A673 (cell line): Measurements from ENCODE around the gene SUMO1. TPM values are rescaled to one million over a fixed set of nuclear protein-coding genes. Genes with fewer than 3 reads are reported as not detected.

Source experiments
- Bru-seq: library from RNA; stranded (reverse); fragments of 400-500 nt; gene quantifications from one replicate; lab custom pipeline; 2021; lab: Mats Ljungman, UMichigan
- BruChase-seq, 2 experiments: library from RNA; stranded (reverse); fragments of 400-500 nt; gene quantifications; one replicate each; lab custom pipeline; 2021; lab: Mats Ljungman, UMichigan
- BruUV-seq: library from RNA; stranded (reverse); fragments of 400-500 nt; replicated peaks from 2 replicates; lab custom pipeline; 2021; lab: Mats Ljungman, UMichigan
- CTCF ChIA-PET: fragments of 300-600 bp; sonication (Branson Sonifier 250); formaldehyde crosslinking; loops from one replicate; lab custom pipeline; 2022; ENCODE audit warnings: antibody characterized with exemption; lab: Charles Lee
- POLR2A ChIA-PET: fragments of 300-600 bp; sonication (Branson Sonifier 250); formaldehyde crosslinking; loops from one replicate; lab custom pipeline; 2022; ENCODE audit warnings: antibody characterized with exemption; ENCODE audit not compliant: low non-redundant PET; lab: Charles Lee
- DNase-seq: peaks from one replicate; pipeline ENCODE4 v3.0.0-alpha.2; 2015; ENCODE audit warnings: low spot score
- H3K27ac ChIP-seq: fragments of 200-600 bp; sonication (generic); 2 replicates; pipeline ENCODE4 v1.5.1; 2016; ENCODE audit warnings: mixed run types, low read depth, mild to moderate bottlenecking, mixed read lengths, antibody characterized with exemption, low read length; ENCODE audit not compliant: poor library complexity, severe bottlenecking
- H3K27me3 ChIP-seq: fragments of 200-600 bp; sonication (generic); replicated peaks from 2 replicates; pipeline ENCODE4 v1.6.1; 2017; ENCODE audit warnings: mixed run types, low read depth, mild to moderate bottlenecking, mixed read lengths, antibody characterized with exemption, low read length; ENCODE audit not compliant: insufficient read depth, poor library complexity
- H3K36me3 ChIP-seq: fragments of 200-600 bp; sonication (generic); 2 replicates; pipeline ENCODE4 v1.6.1; 2016; ENCODE audit warnings: mixed run types, mild to moderate bottlenecking, mixed read lengths, antibody characterized with exemption, low read length; ENCODE audit not compliant: insufficient read depth, poor library complexity, severe bottlenecking
- H3K4me1 ChIP-seq: fragments of 200-600 bp; sonication (generic); 2 replicates; pipeline ENCODE4 v1.6.1; 2017; ENCODE audit warnings: mixed run types, mild to moderate bottlenecking, mixed read lengths, antibody characterized with exemption, low read length; ENCODE audit not compliant: insufficient read depth, poor library complexity, severe bottlenecking
- H3K4me3 ChIP-seq: fragments of 200-600 bp; sonication (generic); 2 replicates; pipeline ENCODE4 v1.5.1; 2016; ENCODE audit warnings: low read depth, mixed run types, mild to moderate bottlenecking, mixed read lengths, low read length; ENCODE audit not compliant: poor library complexity, severe bottlenecking
- H3K9me3 ChIP-seq: fragments of 200-600 bp; sonication (generic); 2 replicates; pipeline ENCODE4 v1.6.1; 2016; ENCODE audit warnings: mixed run types, low read depth, mild to moderate bottlenecking, mixed read lengths, antibody characterized with exemption, low read length; ENCODE audit not compliant: poor library complexity, severe bottlenecking
- EZH2 ChIP-seq: fragments of 200-600 bp; sonication (generic); IDR thresholded peaks from 2 replicates; pipeline ENCODE4 v1.6.1; 2017; ENCODE audit warnings: borderline replicate concordance, low read depth, mild to moderate bottlenecking, mixed read lengths, antibody characterized with exemption, low read length; ENCODE audit not compliant: poor library complexity, severe bottlenecking
- intact Hi-C: fragments of 100-400 bp; cut with micrococcal nuclease; formaldehyde crosslinking; loops from one replicate; pipeline ENCODE4 v1.10.0; 2022; ENCODE audit not compliant: unreplicated experiment
- long read RNA-seq: library from polyadenylated mRNA; stranded (forward); transcript quantifications from one replicate; pipeline ENCODE4 v2.0.0, GENCODE V29; 2022
- total RNA-seq: library from RNA; stranded (reverse); gene quantifications from 2 replicates; pipeline ENCODE4 v1.2.3, GENCODE V29; 2021
- TF ChIP-seq, protein P1 (sequence below): fragments of 300-800, 200-600 bp; sonication (generic); conservative IDR thresholded peaks from 2 replicates; pipeline ENCODE4 v1.5.1; 2017; ENCODE audit warnings: low read depth, mild to moderate bottlenecking, antibody characterized with exemption, low read length, moderate library complexity, mixed read lengths

The SUMO1 gene
- total RNA-seq (157 and 166 TPM in 2 replicates), Bru-seq, nascent RNA (percentile 87 among the genes with signal in this experiment), BruChase-seq, experiment 1, labeled RNA remaining after a 2-hour chase (percentile 86 among the genes with signal in this experiment), BruChase-seq, experiment 2, labeled RNA remaining after a 6-hour chase (percentile 92 among the genes with signal in this experiment)
- long read RNA-seq, transcript SUMO1-203 (5 exons, 1,536 nt) = major isoform, 477 of 514 reads
- long read RNA-seq, transcript SUMO1-202 (6 exons, 1,071 nt) = minor isoform, 5 of 514 reads
- long read RNA-seq, transcript SUMO1-205 (5 exons, 534 nt) = minor isoform, 9 of 514 reads
- long read RNA-seq, transcript SUMO1-201 (4 exons, 831 nt) = minor isoform, 6 of 514 reads
- long read RNA-seq, partial matches to known transcripts = 1 of 514 reads
- long read RNA-seq, other reads (novel, unspliced or antisense) = 15 of 514 reads

DNA sequence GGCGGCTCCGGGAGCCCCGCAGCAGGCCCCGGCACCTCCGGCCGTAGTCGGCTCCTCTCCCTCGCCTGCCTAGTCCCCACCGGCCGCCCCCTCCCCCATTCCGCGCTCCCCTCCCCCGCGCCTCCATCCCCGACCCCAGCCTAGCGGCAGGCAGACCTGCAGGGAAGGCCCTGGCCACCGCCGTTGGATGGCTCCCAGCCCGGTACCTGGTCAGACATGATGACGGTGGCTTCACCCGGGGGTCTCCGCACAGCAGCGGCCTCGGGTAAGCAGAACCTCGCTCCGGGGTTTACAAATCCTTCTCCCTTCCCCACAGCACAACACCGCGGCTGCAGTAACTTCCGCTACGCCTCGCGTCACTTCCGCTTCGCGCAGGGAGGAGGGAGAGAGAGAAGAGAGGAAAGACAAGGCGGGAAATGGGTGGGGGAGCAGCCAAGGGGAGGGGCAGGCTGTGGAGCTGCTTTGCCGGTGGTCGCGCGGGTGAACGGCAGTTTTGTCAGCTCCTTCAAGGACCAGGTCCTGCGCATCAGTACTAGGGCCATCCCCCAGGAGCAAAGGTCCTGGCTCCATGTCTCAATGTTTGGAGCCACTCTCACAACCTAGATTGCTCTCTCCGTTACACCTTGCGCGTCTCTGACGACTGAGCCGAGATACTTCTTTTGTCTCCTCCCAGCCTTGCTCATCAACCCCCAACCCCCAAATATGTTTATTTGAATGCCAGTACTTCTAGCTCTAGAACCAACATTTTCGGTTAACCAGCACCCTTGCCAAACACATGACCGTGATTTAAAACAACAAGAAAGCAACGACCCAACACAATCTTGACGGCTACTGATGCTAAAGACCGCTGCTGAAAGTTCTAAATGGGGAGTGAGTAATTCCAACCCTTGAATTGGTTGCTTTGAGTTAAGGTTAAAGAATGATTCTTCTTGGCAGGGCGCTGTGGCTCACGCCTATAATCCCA lies at the start of gene SUMO1:
Gene SUMO1 (minus strand): TSS at position 364 of the 964 bp plus-strand sequence. CDS start 146 bp downstream, at position 218.
- peaks cover 3% of the 10 kb centered on the region for H3K4me1 ChIP-seq
- ChIA-PET POLR2A (no interaction called here), CTCF (no interaction called here)
- no peaks in the 10 kb centered on the region for H3K9me3 ChIP-seq
- peak within 1 kb of the TSS; percentile 89 for H3K4me3 ChIP-seq
- TSS peak; percentile 99 for BruUV-seq
- no peaks in the 10 kb centered on the region for H3K36me3 ChIP-seq
- intact Hi-C loops = no loop called here
- DNase-seq = peak; percentile 98
- H3K27ac ChIP-seq = peak within 1 kb of the TSS; percentile 88
- H3K27me3 ChIP-seq = no peaks in the 10 kb centered on the region
- TF ChIP-seq, protein P1, sequence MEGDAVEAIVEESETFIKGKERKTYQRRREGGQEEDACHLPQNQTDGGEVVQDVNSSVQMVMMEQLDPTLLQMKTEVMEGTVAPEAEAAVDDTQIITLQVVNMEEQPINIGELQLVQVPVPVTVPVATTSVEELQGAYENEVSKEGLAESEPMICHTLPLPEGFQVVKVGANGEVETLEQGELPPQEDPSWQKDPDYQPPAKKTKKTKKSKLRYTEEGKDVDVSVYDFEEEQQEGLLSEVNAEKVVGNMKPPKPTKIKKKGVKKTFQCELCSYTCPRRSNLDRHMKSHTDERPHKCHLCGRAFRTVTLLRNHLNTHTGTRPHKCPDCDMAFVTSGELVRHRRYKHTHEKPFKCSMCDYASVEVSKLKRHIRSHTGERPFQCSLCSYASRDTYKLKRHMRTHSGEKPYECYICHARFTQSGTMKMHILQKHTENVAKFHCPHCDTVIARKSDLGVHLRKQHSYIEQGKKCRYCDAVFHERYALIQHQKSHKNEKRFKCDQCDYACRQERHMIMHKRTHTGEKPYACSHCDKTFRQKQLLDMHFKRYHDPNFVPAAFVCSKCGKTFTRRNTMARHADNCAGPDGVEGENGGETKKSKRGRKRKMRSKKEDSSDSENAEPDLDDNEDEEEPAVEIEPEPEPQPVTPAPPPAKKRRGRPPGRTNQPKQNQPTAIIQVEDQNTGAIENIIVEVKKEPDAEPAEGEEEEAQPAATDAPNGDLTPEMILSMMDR = no peak
- no peak for TF ChIP-seq EZH2

DNA sequence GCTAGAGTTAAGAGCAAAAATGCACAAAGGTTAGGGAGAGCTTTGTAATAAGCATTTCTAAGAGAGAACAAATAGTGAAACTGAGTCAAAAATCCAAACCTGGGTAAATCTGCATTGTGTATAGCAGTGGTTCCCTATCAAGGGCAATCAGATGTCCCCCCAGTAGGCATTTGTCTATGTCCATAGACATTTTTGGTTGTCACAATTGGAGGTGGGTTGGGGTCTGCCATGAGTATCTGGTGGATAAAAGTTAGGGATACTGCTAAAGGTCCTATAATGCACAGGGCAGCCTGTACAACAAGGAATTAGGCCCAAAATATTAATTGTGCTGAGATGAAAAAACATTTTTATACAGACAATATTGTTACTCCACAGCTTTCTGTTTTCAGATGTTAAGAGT lies 48.2 kb upstream of the SUMO1 start:
- H3K27ac ChIP-seq = no peak overlapping the region
- no peaks in the 10 kb centered on the region for H3K4me1 ChIP-seq
- TSS peak; percentile 17 for BruUV-seq
- ChIA-PET POLR2A (no interaction called here), CTCF (no interaction called here)
- TF ChIP-seq, protein P1 = no peak
- TF ChIP-seq EZH2 = no peak
- no peaks in the 10 kb centered on the region for H3K9me3 ChIP-seq
- H3K27me3 ChIP-seq = no peaks in the 10 kb centered on the region
- intact Hi-C loops = no loop called here
- DNase-seq = no peak
- H3K36me3 ChIP-seq = peaks cover 95% of the 10 kb centered on the region
- no peak overlapping the region for H3K4me3 ChIP-seq

DNA sequence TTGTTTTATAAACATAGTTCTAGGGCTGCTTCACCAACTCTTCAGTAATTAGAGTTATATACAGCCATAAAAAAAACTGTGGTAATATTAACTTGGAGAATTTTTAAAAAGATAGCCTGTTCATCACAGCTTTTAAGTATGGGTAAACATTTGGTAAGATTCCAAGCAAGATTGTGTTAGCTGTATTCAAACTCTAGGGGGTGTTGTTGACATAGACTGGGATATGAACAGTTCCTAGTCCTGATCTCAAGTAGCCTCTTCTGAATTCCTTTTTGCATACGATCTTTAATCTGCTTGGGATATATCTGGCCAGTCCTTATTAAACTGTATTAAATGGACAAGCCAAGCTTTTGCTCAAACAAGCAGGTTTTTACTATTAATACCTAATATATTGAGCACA lies 40.5 kb upstream of the SUMO1 start:
- Histone ChIP-seq H3K4me3 (no peak overlapping the region), H3K36me3 (peaks cover 88% of the 10 kb centered on the region), H3K27me3 (no peaks in the 10 kb centered on the region), H3K4me1 (peaks cover 5% of the 10 kb centered on the region), H3K27ac (peak overlapping the region; percentile 45), H3K9me3 (no peaks in the 10 kb centered on the region)
- CTCF ChIA-PET = no interaction called here
- no peak for TF ChIP-seq EZH2
- TF ChIP-seq, protein P1 = peak; percentile 67
- intact Hi-C loops = no loop called here
- DNase-seq = peak; percentile 72
- POLR2A ChIA-PET = no interaction called here
- no TSS peak for BruUV-seq
